Fibroblast of villous mesenchyme (primary cell): ENCODE measurements around the gene SSU72. TPM values are rescaled to one million over a fixed set of nuclear protein-coding genes. Genes with fewer than 3 reads are reported as not detected.
"Not testable (repeated sequence)": the region's sequence is repeated elsewhere in the genome, so short reads cannot be mapped to it uniquely, and the experiment has no call there.

Source experiments
- DNase-seq: peaks from one replicate; pipeline ENCODE4 v3.0.0-alpha.2; 2010; ENCODE audit warnings: low read depth
- H3K4me3 ChIP-seq: 2 replicates; pipeline ENCODE4 v1.5.1; 2011; ENCODE audit warnings: low read depth, mild to moderate bottlenecking, low read length
- CTCF ChIP-seq: IDR thresholded peaks from 2 replicates; pipeline ENCODE4 v1.5.1; 2012; ENCODE audit warnings: low read depth, mild to moderate bottlenecking, low read length; ENCODE audit not compliant: insufficient read depth
- total RNA-seq: library from RNA; depleted of rRNA; stranded (reverse); fragments of >200 nt; gene quantifications from 2 replicates; pipeline ENCODE4 v1.2.3, GENCODE V29; 2012

Gene SSU72
- total RNA-seq, 1 donor: 58.7 TPM

- peak; percentile 9 for DNase-seq
- peak overlapping the region; percentile 89 for H3K4me3 ChIP-seq
- TF ChIP-seq CTCF: no peak
Measured at GRCh38 chr1:1510912-1511532, 63.6 kb downstream of the SSU72 start.

GRCh38 chr1:1509465-1509850 is 65.2 kb downstream of the SSU72 start:
- not testable (repeated sequence) for H3K4me3 ChIP-seq, DNase-seq

- not testable (repeated sequence) for H3K4me3 ChIP-seq, DNase-seq
Measured at GRCh38 chr1:1508775-1509464, 65.7 kb downstream of the SSU72 start.

GRCh38 chr1:1507305-1507704 is 67.4 kb downstream of the SSU72 start:
- no peak for TF ChIP-seq CTCF
- no peak for DNase-seq
- no peak overlapping the region for H3K4me3 ChIP-seq

GRCh38 chr1:1505801-1506200 is 68.9 kb downstream of the SSU72 start:
- DNase-seq, H3K4me3 ChIP-seq: not testable (repeated sequence)

- peak; percentile 32 for TF ChIP-seq CTCF
- not testable (repeated sequence) for H3K4me3 ChIP-seq
- DNase-seq: peak; percentile 7
Measured at GRCh38 chr1:1505366-1505798, 69.3 kb downstream of the SSU72 start.

GRCh38 chr1:1504777-1505365 is 69.8 kb downstream of the SSU72 start:
- TF ChIP-seq CTCF: peak; percentile 68
- DNase-seq: peak; percentile 58
- not testable (repeated sequence) for H3K4me3 ChIP-seq

GRCh38 chr1:1495461-1495975 is 79.1 kb downstream of the SSU72 start:
- DNase-seq, H3K4me3 ChIP-seq: not testable (repeated sequence)

- not testable (repeated sequence) for DNase-seq, H3K4me3 ChIP-seq
Measured at GRCh38 chr1:1494311-1494710, 80.4 kb downstream of the SSU72 start.

Other genes with a start within 250 kb of the SSU72 start
- gene TAS1R3, start 243.6 kb downstream of the SSU72 start, total RNA-seq: under 0.01 TPM in 2 replicates
- gene DVL1, start 225.4 kb downstream of the SSU72 start, total RNA-seq: 69.5 and 70.9 TPM in 2 replicates
- 249 and 351 TPM in 2 replicates for gene MXRA8, start 216.3 kb downstream of the SSU72 start, total RNA-seq
- gene AURKAIP1, start 199.7 kb downstream of the SSU72 start, total RNA-seq: 94.1 and 116 TPM in 2 replicates
- 94.7 and 130 TPM in 2 replicates for gene CCNL2, start 175.5 kb downstream of the SSU72 start, total RNA-seq
- gene MRPL20, start 167.6 kb downstream of the SSU72 start, total RNA-seq: 85.5 and 96.6 TPM in 2 replicates
- 0.43 and 1.6 TPM in 2 replicates for gene ANKRD65, start 153.6 kb downstream of the SSU72 start, total RNA-seq
- 5.6 and 6.8 TPM in 2 replicates for gene VWA1, start 139.2 kb downstream of the SSU72 start, total RNA-seq
- under 0.01 and 0.32 TPM in 2 replicates for gene ATAD3C, start 125.2 kb downstream of the SSU72 start, total RNA-seq
- 17.3 and 20.0 TPM in 2 replicates for gene ATAD3B, start 103.1 kb downstream of the SSU72 start, total RNA-seq
- gene ATAD3A, start 62.7 kb downstream of the SSU72 start, total RNA-seq: 32.9 and 36.7 TPM in 2 replicates
- 2.2 and 2.3 TPM in 2 replicates for gene TMEM240, start 34.2 kb downstream of the SSU72 start, total RNA-seq
- gene FNDC10, start 25.3 kb upstream of the SSU72 start, total RNA-seq: 0.43 and 2.6 TPM in 2 replicates
- gene MIB2, start 40.6 kb upstream of the SSU72 start, total RNA-seq: 58.7 and 62.8 TPM in 2 replicates
- 6.5 and 11.0 TPM in 2 replicates for gene MMP23B, start 57.3 kb upstream of the SSU72 start, total RNA-seq
- gene CDK11B, start 84.1 kb upstream of the SSU72 start, total RNA-seq: 5.2 and 6.0 TPM in 2 replicates
- gene SLC35E2B, start 117.9 kb upstream of the SSU72 start, total RNA-seq: 31.2 and 32.8 TPM in 2 replicates
- 18.1 and 20.9 TPM in 2 replicates for gene CDK11A, start 149.5 kb upstream of the SSU72 start, total RNA-seq
- gene NADK, start 203.6 kb upstream of the SSU72 start, total RNA-seq: 44.0 and 48.6 TPM in 2 replicates